RKO (cell line): ENCODE measurements around the gene MRS2.
"Not testable (repeated sequence)": the region's sequence is repeated elsewhere in the genome, so short reads cannot be mapped to it uniquely, and the experiment has no call there.

ENCODE experiments used
- DNase-seq: peaks from one replicate; pipeline ENCODE4 v3.0.0-alpha.2; 2016; ENCODE audit warnings: low spot score

MRS2 gene

DNA sequence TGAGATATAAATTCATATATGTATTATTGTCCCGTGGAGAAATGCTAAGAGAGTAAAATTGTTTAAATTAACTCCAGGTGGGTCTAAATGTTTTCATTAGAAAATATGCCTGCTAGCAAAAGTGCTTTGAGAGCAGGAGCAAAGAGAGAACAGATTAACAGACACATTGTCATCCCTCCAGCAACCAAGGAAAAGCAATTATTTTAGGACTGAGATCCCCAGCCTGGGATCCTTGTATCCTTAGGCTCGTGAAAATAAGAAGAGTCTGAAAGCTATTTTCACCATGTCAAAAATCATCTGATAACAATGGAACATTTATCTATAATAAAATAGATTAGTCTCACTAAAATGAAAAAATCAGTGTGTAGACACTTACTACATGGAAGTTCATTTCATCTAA, 11.5 kb upstream of the MRS2 start:
- DNase-seq = no peak

DNA sequence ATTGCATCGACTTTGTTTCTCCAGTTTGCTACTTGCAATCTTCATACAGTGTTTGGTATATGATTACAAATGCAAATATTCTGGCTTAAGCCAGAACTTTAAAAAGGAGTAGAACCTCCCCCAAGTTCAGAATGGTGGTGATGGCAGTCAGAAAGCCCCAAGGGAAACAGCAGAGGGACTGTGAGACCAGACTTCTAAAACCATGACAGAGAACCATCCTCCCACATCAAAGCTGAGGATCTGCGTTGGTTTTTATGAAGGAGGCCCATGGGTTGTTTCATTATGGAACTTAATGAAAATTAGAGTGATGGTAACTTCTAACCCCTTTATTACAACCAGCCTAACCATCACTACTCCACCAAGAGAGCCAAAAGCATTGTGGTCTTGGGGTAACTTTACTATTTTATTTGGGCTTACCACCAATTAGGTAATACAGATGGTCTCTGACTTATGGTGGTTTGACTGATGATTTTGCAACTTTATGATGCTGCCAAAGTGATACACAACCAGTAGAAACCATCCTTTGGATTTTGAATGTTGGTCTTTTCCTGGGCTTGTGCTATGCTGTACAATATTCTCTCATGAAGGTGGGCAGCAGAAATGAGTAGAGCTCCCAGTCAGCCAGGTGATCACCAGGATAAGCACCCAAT, 10.9 kb upstream of the MRS2 start:
- no peak for DNase-seq

DNA sequence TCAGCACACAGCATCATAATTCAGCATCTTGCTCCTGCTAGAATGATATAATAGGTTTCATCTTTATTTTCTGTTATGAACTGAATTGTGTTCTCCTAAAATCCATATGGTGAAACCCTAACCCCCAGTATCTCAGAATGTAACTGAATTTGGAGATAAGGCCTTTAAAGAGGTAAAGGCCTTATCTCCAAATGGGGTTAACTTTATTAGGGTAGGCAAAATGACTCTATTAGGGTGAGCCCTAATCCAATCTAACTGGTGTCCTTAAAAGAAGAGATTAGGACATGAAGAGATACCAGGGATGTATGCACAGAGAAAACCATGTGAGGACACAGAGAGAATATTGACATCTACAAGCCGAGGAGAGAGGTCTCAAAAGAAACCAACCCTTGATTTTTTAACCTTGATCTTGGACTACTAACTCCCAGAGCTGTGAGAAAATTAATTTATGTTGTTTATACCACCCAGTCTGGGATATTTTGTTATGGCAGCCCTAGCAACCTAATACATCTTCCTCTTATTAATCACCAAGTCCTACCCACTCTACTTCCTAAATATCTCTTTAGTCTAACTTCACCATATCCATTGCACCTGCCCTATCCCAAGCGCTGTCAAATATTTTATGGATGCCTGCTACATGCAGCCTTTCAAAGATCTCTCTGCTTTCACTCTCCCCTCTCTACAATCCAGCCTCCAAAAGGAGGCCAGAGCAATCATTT, 8.5 kb upstream of the MRS2 start:
- no peak for DNase-seq

DNA sequence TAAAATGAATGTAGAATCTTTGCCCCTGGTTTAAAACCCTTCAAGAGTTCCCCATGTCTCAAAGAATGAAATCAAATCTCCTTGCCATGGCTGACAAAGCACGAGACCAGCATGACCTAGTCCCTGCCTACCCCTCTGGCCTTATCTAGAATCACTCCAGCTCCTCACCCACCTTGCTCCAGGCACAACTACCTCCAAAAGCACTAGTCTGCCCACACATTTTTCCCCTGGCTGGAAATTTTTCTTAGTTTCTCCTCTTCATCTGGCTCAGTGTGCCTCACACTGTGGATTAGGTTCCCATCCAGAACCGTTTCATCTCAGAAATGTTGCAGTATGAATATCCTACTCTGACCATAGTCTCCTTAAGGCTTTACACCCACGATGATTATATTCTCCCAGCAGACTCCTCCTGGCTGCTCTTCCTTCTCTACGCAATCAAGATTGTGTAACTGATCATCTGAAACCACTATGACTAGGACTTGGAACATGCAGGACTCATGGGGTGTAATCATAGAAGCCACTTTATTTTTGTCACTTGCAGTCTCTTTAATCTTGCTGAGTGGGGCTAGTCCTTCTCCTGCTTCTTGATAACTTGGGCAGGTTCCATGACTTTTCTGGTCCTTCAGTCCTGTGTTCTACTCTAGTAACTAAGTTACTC, 7.8 kb upstream of the MRS2 start:
- DNase-seq = peak; percentile 65

DNA sequence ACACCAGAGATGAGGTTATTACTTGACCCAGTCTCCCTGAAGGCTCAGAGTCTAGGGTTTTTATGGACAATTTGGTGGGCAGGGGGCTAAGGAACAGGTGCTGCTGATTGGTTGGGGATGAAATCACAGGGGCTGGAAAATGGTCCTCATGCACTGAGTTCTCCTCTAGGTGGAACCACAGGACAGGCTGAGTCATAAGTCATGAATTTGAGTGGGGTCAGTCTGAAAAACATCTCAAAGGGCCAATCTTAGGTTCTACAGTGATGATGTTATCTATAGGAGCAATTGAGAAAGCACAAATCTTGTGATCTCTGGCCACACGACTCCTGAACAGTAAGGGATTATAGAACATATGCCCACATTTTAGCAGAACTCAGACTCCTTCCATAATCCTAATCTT, 5.9 kb upstream of the MRS2 start:
- no peak for DNase-seq

DNA sequence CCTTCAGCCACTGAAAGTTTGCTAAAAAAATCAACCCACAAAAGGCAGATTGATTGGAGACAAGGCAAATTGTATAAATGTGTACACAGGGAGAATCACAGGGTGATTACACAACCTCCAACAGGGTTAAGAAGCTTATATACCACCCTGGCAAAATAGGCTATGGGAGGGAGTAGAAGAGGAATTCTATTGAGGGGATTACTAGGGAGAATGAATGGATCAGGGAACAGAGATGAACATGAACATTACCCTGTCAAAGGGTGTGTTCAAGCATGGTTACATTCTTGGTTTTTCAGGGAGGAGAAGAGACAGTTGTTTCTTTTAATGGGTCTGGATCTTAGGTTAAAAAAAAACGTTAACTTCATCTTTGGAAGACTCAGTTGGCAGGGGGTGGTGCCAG, 5.1 kb upstream of the MRS2 start:
- DNase-seq = no peak

DNA sequence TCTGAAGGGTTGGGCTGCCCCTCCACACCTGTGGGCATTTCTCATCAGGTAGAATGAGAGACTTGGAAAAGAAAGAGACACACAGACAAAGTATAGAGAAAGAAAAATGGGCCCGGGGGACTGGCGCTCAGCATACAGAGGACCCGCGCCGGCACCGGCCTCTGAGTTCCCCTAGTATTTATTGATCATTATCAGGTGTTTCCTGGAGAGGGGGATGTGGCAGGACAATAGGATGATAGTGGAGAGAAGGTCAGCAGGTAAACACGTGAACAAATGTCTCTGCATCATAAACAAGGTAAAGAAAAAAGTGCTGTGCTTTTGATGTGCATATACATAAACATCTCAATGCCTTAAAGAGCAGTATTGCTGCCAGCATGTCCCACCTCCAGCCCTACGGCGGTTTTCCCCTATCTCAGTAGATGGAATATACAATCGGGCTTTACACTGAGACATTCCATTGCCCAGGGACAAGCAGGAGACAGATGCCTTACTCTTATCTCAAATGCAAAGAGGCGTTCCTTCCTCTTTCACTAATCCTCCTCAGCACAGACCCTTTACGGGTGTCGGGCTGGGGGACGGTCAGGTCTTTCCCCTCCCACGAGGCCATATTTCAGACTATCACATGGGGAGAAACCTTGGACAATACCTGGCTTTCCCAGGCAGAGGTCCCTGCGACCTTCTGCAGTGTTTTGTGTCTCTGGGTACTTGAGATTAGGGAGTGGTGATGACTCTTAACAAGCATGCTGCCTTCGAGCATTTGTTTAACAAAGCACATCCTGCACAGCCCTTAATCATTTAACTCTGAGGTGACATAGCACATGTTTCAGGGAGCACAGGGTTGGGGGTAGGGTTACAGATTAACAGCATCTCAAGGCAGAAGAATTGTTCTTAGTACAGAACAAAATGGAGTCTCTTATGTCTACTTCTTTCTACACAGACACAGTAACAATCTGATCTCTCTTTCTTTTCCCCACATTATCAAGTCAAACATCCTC, 2.4 kb upstream of the MRS2 start:
- not testable (repeated sequence) for DNase-seq

DNA sequence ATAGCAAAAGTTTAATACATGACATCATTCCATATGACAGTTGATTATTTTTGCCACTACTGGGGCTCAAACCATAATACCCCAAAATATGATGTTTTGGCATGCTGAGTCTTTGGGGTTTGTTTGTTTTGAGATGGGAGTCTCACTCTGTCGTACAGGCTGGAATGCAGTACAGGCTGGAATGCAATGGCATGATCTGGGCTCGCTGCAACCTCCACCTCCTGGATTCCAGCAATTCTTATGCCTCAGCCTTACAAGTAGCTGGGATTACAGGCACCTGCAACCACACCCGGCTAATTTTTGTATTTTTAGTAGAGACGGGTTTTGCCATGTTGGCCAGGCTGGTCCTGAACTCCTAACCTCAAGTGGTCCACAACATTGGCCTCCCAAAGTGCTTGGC, 1.3 kb upstream of the MRS2 start:
- no peak for DNase-seq

DNA sequence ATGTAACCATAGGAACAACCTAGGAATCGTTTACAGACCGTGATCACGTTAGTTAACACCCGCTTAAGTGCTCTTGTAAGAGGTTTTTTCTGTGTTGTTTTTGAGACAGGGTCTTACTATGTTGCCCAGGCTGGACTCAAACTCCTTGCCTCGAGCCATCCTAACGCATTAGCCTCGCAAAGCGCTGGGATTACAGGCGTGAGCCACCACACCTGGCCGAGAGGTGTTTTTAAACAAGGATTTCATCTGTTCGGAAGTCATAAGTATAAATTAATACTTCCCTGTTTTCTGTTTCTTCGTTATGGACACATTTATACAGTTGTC, 727 bp downstream of the MRS2 start:
- peak; percentile 59 for DNase-seq

DNA sequence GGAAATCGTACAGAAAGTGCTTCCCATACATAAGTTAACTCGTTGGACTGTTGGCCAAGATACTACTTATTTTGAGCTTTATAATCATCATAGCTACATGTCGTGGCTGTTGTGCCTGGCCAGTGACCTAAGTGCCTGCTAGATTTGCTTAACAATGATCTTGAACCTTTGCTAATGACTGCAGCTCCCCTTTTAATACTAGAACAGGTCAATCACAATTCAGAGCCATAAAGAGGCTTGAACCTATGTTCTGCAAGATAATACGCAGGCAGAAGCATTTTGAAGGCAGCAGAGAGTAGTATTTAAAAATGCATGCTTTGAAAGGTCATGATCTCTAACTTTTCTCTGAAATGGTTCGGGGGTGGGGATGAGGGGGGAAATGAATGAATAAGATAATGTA, 2.5 kb downstream of the MRS2 start:
- DNase-seq = no peak

DNA sequence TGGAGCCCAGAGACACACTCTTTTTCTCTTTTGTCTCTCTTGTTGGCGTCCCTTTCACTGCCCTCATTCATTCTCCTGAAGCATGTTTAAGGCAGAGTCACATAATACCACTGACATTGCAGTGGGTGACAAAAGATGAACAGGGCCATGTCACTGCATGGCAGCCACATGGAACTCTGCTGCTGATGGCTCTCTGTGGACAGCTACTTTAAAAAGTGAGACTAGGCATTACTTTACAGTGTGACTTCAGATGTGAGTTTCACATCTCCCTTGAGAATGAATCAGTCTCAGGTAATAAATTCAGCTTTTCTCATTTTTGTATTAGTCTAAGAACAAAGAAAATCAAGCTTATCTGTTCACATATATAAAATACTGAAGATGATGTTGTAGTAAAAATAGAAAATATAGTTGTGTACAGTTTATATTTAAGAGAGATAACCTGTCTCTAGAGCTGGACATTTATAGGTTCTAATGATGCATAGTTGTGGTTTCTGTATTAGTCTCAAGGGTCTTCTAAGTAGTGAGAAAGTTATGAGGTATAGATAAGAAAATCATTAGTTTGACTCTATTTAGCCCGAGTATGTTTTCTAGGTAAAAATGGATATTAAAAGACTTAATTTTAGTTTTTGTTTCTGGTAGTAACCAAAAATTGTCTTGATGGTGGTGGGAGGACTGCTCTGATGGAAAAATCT, 6.1 kb downstream of the MRS2 start:
- no peak for DNase-seq

DNA sequence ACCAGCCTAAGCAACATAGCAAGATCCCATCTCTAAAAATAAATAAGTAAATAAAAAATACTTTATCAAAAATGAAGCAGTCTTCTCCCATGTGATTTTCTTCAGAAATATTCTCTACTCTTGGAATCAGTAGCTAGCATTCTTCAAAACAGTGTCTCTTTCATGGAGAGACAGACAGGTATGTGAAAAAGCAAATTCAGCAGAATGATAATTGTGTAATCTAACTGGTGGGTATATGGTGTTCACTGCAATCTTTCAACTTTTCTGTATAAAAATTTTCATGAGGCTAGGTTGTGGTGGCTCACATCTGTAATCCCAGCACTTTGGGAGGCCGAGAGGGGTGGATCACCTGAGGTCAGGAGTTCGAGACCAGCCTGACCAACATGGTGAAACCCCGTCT, 7.9 kb downstream of the MRS2 start:
- DNase-seq = no peak

DNA sequence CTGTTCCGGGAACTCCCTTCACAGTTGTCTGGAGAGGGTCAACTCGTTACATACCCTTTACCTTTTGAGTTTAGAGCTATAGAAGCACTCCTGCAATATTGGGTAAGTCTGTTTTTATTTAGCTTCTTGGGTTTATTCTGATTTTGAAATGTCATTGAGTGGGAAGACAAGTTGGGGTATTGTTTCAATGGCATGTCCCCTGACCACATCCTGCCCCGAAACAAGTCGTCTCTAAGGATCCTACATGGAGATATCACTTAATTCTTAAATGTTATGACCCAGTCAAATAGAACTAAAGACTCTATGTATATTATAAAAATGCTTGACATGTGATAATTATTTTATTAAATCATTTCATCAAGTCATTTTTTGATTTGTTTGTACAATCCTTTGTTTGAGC, 9.6 kb downstream of the MRS2 start:
- DNase-seq = no peak

DNA sequence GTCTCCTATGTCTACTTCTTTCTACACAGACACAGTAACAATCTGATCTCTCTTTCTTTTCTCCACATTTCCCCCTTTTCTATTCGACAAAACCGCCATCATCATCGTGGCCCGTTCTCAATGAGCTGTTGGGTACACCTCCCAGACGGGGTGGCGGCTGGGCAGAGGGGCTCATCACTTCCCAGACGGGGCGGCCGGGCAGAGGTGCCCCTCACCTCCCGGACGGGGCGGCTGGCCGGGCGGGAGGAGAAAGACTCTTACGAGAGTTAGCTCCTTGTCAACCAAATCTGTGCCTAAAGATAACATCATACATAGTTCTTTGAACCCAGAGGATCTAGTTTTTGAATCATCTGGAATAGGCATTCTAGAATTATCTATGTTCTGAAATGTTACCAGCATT, 11.8 kb downstream of the MRS2 start:
- not testable (repeated sequence) for DNase-seq

DNA sequence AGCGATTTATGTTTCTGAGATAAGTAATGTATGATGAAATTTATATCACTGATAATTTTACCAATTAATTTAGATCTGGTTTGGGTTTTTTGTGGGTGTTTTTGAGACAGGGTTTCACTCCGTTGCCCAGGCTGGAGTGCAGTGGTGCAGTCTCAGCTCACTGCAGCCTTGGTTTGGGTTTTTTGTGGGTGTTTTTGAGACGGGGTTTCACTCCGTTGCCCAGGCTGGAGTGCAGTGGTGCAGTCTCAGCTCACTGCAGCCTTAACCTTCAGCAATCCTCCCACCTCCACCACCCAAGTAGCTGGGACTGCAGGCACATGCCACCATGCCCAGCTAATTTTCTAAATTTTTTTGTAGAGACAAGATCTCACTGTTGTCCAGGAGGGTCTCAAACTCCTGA, 13.0 kb downstream of the MRS2 start:
- DNase-seq = no peak

DNA sequence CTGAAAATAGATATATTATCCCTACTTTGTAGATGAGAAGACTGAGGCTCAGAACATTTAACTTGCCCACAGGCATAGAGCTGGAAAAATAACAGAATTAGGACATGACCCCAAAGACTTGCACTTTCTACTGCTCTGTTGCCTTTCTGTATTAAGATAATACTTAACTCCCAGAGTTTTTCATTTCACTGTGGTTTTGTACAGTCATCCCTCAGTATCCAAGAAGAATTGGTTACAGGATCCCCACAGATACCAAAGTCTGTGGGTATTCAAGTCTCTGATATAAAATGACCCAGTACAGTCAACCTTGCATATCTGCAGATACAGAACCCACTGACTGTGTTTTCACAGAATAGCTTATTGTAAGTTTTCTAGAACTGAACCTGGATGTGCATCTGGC, 16.8 kb downstream of the MRS2 start:
- DNase-seq = no peak

DNA sequence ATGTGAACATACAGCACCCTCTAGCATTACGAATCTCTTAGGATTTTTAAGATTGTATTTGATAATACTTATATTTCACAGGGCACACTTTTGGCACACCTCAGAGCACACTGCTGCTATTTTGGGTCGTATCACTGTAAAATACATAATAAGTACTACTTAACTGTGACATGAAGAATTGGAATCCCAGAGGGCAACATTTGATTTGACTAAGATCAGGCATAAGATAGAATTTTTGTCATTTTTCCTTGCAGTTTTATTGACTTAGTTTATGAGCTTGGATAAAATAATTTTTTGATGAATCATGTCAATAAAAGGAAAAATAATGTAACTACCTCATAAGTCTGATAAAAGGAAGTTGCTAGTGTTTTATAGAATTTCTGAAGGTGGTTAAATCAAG, 22.4 kb downstream of the MRS2 start:
- no peak for DNase-seq

DNA sequence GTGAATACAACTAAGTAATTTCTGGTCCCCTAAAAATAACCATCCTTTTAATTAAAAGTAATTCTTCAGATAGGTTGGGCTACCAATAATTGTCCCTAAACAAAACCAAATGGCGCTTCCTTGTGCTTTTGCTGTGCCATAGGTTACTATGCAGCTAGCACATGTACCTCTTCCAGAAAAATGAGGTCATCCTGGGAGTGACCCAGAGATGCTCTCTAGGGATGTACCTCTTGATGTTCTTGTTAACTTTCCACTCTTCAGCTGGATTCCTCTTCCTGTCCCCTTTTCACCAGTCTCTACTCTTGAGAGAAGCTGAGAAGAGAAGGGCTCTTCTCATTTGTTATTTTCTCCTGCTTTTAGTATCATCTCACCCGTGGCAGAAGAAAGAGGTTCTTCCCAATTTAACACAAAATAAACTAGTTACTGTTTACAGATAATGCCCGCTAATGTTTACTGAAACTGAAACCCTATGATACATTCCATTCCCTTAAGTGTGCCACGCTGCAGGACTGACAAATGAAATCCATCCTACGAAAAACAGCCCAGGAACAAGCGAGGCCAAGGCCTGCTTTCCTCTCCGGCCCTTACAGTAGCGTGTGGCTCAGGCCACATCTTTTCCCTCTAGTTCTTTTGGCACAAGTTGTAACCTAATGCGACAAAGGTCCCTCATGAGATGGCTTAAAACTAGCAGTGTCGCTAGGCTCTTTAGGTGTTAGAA, 24.2 kb downstream of the MRS2 start:
- peak; percentile 3 for DNase-seq

DNA sequence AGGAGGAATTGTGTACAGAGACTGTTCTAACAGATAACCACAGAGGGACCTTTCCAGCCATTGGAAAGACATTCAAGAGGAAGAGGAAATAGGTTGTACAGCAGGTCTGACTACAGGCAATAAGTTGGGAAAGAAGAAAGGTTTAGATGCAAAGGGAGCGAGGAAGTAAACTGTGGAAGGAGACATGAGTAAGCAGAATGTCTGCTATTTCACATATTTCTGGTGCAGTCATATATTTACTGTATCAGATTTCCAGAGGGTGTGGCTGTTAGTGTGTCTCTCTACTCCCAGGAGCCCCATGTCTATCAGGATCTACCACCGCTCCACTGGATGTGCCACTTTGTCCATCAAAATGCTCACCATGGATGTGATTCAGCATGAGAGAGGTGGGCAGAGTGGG, 25.9 kb downstream of the MRS2 start:
- no peak for DNase-seq

DNA sequence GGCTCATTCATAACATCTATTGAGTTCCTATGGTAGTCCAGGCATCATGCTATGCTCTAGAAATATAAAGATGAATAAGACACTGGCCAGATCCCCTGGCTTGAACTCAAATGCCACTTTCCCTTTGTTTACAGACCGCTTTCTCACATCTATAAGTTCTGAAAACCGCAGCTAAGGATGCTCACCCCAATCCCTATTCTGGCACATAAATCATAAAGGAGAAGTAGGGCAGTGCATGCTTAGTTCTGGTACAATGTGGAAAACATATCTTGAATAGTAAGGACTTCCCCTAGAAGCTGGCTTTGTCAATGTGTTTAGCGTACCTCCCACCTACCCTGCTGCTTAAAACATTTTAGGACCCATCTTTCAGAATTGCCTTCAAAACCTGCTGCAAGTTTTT, 26.4 kb downstream of the MRS2 start:
- no peak for DNase-seq

DNA sequence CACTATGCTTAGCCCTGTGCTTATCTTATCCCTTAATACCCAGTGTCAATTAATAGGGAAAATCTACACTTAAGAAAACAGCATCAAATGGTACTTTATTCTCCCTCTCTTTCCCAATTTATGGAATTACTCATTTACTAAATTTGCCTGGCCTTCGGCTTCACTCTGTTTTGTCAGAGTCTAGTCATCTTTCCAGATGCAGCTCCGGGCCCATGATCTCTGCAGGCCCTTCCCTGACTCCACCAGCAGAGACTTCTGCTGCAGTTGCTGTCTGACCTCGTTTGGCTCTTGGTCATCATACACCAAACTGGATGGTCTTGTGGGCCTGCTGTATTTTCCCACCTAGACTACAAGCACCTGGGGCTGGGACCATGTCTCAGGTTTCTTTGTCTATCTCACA, 27.4 kb downstream of the MRS2 start:
- DNase-seq = peak; percentile 23
